ENCODE results near the gene MPC1L.

DNA sequence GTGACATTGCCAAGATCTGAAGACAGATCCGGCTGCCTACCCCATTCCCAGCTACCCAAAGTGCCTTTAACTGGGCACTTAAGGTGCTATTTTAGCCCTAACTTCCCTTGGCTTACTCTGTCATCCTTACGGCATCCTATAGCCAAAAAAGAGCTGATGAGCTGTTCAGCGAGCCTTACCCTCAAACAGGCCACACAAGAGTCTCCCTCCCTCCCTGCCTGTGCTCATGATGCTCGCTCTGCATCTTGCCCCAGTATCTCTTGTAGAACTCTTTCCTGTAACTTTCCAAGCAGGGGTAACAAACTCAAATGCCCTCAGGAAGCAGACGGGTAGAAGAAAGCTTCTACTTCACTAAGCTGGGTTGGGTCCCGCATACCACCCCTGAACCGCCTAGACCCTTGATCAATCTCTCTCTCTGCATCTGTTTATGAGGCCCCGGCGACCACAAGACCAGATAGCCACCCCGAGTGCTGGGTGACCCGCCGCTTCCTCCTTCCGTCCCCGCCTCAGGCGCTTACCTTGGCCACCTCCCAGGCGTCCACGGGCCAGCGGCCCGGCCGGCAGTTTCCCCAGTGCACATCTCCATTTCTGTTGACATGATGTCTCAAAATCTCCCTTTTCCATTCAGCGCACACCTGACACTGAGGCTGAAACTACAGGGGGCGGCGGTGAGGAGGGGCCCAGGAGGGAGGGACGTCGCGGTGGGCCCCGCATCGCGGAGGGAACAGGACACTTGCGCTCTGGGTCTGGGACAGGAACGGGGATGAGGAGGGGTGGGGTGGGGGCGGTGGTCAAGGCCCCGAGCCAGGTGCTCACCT lies 23.5 kb downstream of the MPC1L start:
- TF ChIP-seq, protein P1, sequence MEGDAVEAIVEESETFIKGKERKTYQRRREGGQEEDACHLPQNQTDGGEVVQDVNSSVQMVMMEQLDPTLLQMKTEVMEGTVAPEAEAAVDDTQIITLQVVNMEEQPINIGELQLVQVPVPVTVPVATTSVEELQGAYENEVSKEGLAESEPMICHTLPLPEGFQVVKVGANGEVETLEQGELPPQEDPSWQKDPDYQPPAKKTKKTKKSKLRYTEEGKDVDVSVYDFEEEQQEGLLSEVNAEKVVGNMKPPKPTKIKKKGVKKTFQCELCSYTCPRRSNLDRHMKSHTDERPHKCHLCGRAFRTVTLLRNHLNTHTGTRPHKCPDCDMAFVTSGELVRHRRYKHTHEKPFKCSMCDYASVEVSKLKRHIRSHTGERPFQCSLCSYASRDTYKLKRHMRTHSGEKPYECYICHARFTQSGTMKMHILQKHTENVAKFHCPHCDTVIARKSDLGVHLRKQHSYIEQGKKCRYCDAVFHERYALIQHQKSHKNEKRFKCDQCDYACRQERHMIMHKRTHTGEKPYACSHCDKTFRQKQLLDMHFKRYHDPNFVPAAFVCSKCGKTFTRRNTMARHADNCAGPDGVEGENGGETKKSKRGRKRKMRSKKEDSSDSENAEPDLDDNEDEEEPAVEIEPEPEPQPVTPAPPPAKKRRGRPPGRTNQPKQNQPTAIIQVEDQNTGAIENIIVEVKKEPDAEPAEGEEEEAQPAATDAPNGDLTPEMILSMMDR (IDR thresholded peaks at IDR 0.05): no peak
- no peak for TF ChIP-seq EP300 (IDR thresholded peaks at IDR 0.05; ENCODE audit: low read depth)
- TF ChIP-seq POLR2A (IDR thresholded peaks at IDR 0.05): no peak
